HepG2 (cell line): ENCODE data around the gene WDR11. TPM values are rescaled to one million over a fixed set of nuclear protein-coding genes. Genes with fewer than 3 reads are reported as not detected.

Source experiments
- ATF7 ChIP-seq, 2 experiments: fragments of 450-650 bp in 1 of 2; sonication (generic) in 1 of 2; formaldehyde crosslinking in 1 of 2; IDR thresholded peaks; 2 replicates each; pipeline versions ENCODE4 v1.4.0 to v1.6.1; 2016 to 2020; ENCODE audit warnings: antibody characterized with exemption in 1 of 2, mild to moderate bottlenecking in 1 of 2, missing genetic modification reagents in 1 of 2
- FOXA3 ChIP-seq: IDR thresholded peaks from 2 replicates; pipeline ENCODE4 v1.6.1; 2016; ENCODE audit warnings: missing genetic modification reagents, missing compliant biosample characterization
- FOXC1 ChIP-seq: sonication (generic); formaldehyde crosslinking; IDR thresholded peaks from 2 replicates; pipeline ENCODE4 v1.8.0; 2022; ENCODE audit warnings: mild to moderate bottlenecking, missing genetic modification reagents, borderline replicate concordance
- FOXP4 ChIP-seq: sonication (generic); formaldehyde crosslinking; IDR thresholded peaks from 2 replicates; pipeline ENCODE4 v1.4.0; 2020; ENCODE audit warnings: missing genetic modification reagents
- HOXA7 ChIP-seq: sonication (generic); formaldehyde crosslinking; IDR thresholded peaks from 2 replicates; pipeline ENCODE4 v1.8.1; 2022; ENCODE audit warnings: mild to moderate bottlenecking, missing genetic modification reagents, moderate library complexity
- IRF2 ChIP-seq: IDR thresholded peaks from 2 replicates; pipeline ENCODE4 v1.6.1; 2018; ENCODE audit warnings: missing genetic modification reagents, missing compliant biosample characterization
- JUN ChIP-seq: sonication (generic); formaldehyde crosslinking; IDR thresholded peaks from 2 replicates; pipeline ENCODE4 v1.4.0; 2020; ENCODE audit warnings: mild to moderate bottlenecking, missing genetic modification reagents
- KDM2A ChIP-seq: sonication (generic); formaldehyde crosslinking; IDR thresholded peaks from 2 replicates; pipeline ENCODE4 v1.4.0; 2020; ENCODE audit warnings: low read depth, missing genetic modification reagents, borderline replicate concordance
- MXD3 ChIP-seq: IDR thresholded peaks from 2 replicates; pipeline ENCODE4 v1.6.1; 2016; ENCODE audit warnings: mild to moderate bottlenecking, missing biosample characterization, missing genetic modification reagents
- MZF1 ChIP-seq: sonication (generic); formaldehyde crosslinking; IDR thresholded peaks from 2 replicates; pipeline ENCODE4 v1.8.1; 2023; ENCODE audit warnings: mild to moderate bottlenecking, missing genetic modification reagents, borderline replicate concordance
- SMC3 ChIP-seq: IDR thresholded peaks from 2 replicates; pipeline ENCODE4 v1.6.1; 2011; ENCODE audit warnings: low read length, improper control_type of control experiment
- SPEN ChIP-seq: sonication (generic); formaldehyde crosslinking; IDR thresholded peaks from 2 replicates; pipeline ENCODE4 v1.5.1; 2020; ENCODE audit warnings: low read depth, mild to moderate bottlenecking, missing genetic modification reagents
- SSRP1 ChIP-seq: IDR thresholded peaks from 2 replicates; pipeline ENCODE4 v1.6.1; 2016; ENCODE audit warnings: control low read depth
- TEF ChIP-seq: sonication (generic); formaldehyde crosslinking; IDR thresholded peaks from 2 replicates; pipeline ENCODE4 v1.5.0; 2020; ENCODE audit warnings: missing genetic modification reagents
- ZMAT3 ChIP-seq: sonication (generic); formaldehyde crosslinking; conservative IDR thresholded peaks from 2 replicates; pipeline ENCODE4 v1.7.0; 2021; ENCODE audit warnings: missing genetic modification reagents
- ZNF510 ChIP-seq: sonication (generic); formaldehyde crosslinking; IDR thresholded peaks from 2 replicates; pipeline ENCODE4 v1.4.0; 2020; ENCODE audit warnings: low read depth, mild to moderate bottlenecking, missing genetic modification reagents
- ZNF512 ChIP-seq: sonication (generic); formaldehyde crosslinking; IDR thresholded peaks from 2 replicates; pipeline ENCODE4 v1.4.0; 2020; ENCODE audit warnings: mild to moderate bottlenecking, missing genetic modification reagents
- ZNF597 ChIP-seq: sonication (generic); formaldehyde crosslinking; IDR thresholded peaks from 2 replicates; pipeline ENCODE4 v1.5.0; 2020; ENCODE audit warnings: missing genetic modification reagents
- polyA plus RNA-seq, 8 experiments: library from polyadenylated mRNA; depleted of rRNA in 3 of 8; stranded (reverse) in 7 of 8; unstranded in 1 of 8; fragments of >200 nt; fragmentation: Illumina TruSeq in 4 of 8; extraction: Trizol in 4 of 8; gene quantifications; 2 replicates each; pipeline versions ENCODE4 v1.2.1 to v1.2.3, GENCODE V29; 2011 to 2016; ENCODE audit warnings: low read depth in 4 of 8, missing spikeins in 1 of 8, mixed read lengths in 1 of 8; ENCODE audit not compliant: insufficient read depth in 1 of 8
- total RNA-seq, 5 experiments: library from RNA; depleted of rRNA; stranded (reverse); fragments of >200 nt; fragmentation: Illumina TruSeq; extraction: Trizol; gene quantifications; 2 replicates each; pipeline ENCODE4 v1.2.3, GENCODE V29; 2016; ENCODE audit warnings: low read depth in 1 of 5
- TF ChIP-seq, protein P1 (sequence below): sonication (generic); formaldehyde crosslinking; IDR thresholded peaks from 2 replicates; pipeline ENCODE4 v1.5.0; 2020; ENCODE audit warnings: mild to moderate bottlenecking, missing genetic modification reagents, moderate library complexity
- TF ChIP-seq, protein P2 (sequence below): sonication (generic); formaldehyde crosslinking; IDR thresholded peaks from 2 replicates; pipeline ENCODE4 v1.8.1; 2023; ENCODE audit warnings: mild to moderate bottlenecking, moderate library complexity, missing genetic modification reagents

WDR11 gene
- total and polyA plus RNA-seq, 2 of the 13 experiments (the other 11 are each of a cell fraction or from before 2014, with no cell fraction given), result 38.0 to 45.2 TPM

DNA sequence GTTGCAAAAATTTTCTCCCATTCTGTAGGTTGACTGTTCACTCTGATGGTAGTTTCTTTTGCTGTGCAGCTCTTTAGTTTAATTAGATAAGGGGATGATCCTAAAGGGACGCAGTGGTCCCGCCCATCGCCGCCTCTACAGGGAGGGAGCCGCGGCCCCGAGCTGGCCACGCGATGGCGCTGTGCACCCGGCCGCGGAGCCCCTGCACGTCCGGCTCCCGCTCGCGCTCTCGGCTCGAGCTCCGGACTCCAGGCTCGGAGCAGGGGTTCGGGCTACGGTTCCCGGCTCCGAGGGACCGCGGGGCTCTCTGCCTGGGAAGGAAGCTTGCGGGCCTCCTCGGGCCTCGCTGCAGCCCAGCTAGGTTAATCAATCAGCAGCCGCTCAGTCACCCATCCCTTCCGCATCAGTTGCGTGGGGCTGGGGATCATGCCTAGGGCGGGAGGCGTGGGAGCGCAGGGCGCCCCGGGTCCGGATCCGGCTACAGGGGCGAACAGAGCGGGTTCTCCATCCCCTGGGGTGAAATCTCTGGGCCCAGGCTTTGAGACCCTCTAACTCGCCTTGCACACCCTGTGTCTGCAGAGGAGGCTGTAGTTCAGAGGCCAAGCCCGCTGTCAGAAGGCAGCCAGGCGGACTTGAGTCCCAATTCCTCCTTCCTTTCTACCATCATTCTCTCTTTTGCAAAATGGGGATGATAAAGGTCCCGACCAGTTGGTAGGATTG lies 97.9 kb downstream of the WDR11 start (continued):
- TF ChIP-seq, protein P1, sequence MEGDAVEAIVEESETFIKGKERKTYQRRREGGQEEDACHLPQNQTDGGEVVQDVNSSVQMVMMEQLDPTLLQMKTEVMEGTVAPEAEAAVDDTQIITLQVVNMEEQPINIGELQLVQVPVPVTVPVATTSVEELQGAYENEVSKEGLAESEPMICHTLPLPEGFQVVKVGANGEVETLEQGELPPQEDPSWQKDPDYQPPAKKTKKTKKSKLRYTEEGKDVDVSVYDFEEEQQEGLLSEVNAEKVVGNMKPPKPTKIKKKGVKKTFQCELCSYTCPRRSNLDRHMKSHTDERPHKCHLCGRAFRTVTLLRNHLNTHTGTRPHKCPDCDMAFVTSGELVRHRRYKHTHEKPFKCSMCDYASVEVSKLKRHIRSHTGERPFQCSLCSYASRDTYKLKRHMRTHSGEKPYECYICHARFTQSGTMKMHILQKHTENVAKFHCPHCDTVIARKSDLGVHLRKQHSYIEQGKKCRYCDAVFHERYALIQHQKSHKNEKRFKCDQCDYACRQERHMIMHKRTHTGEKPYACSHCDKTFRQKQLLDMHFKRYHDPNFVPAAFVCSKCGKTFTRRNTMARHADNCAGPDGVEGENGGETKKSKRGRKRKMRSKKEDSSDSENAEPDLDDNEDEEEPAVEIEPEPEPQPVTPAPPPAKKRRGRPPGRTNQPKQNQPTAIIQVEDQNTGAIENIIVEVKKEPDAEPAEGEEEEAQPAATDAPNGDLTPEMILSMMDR (CRISPR knock-in tag), result peak; percentile 89
- TF ChIP-seq ZNF510 (CRISPR knock-in tag), result no peak
- TF ChIP-seq KDM2A (CRISPR knock-in tag), result peak; percentile 88; the same call in 1 of the 2 replicates
- TF ChIP-seq SSRP1 (CRISPR knock-in tag), result no peak
- TF ChIP-seq FOXA3, result 0 out of 2 replicates have a peak, but pooled peaks have one; percentile 7
- no peak for TF ChIP-seq JUN
- TF ChIP-seq ZMAT3 (CRISPR knock-in tag), result no peak
- no peak for TF ChIP-seq ATF7 (IDR thresholded peaks at IDR 0.05)
- no peak for TF ChIP-seq ATF7 (CRISPR knock-in tag; IDR thresholded peaks at IDR 0.05)
- no peak for TF ChIP-seq ZNF597
- no peak for TF ChIP-seq ZNF512 (CRISPR knock-in tag)
- TF ChIP-seq, protein P2, sequence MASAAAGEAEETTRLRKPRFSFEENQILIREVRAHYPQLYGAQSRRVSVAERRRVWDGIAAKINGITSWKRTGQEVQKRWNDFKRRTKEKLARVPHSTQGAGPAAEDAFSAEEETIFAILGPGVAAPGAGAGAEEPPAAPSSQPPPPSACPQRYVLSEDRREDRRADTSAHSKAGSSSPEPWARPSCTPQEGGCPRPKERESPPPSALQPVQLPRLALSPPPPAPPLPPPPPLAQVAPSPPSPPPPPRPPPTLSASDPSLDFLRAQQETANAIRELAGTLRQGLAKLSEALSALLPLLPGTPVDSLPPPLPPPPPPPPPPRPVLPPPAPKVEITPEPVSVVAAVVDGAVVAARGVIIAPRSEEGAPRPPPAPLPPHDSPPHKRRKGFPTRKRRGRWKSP, result no peak
- TF ChIP-seq MZF1 (CRISPR knock-in tag), result no peak
- no peak for TF ChIP-seq FOXP4 (CRISPR knock-in tag)
- 0 out of 2 replicates have a peak, but pooled peaks have one; percentile 40 for TF ChIP-seq MXD3 (CRISPR knock-in tag)
- 0 out of 2 replicates have a peak, but pooled peaks have one; percentile 42 for TF ChIP-seq SPEN (CRISPR knock-in tag)
- TF ChIP-seq TEF (CRISPR knock-in tag), result no peak
- no peak for TF ChIP-seq HOXA7 (CRISPR knock-in tag)
- TF ChIP-seq FOXC1, result 0 out of 2 replicates have a peak, but pooled peaks have one; percentile 50
- no peak for TF ChIP-seq IRF2 (CRISPR knock-in tag)
- peak; percentile 33; the same call in 1 of the 2 replicates for TF ChIP-seq SMC3
